GM19438 (cell line): ENCODE results near the gene NAA50.

Source experiments
- ATAC-seq: cut with Tn5 transposase; IDR thresholded peaks from one replicate; pipeline ENCODE4 v1.9.1; 2021; ENCODE audit warnings: low read depth; ENCODE audit not compliant: unreplicated experiment

The NAA50 gene

GRCh38 chr3:113743006-113743630 is 2.9 kb downstream of the NAA50 start:
- ATAC-seq: no peak

- ATAC-seq: no peak
These were observed 4.4 kb downstream of the NAA50 start for GRCh38 chr3:113741620-113742019.

GRCh38 chr3:113741086-113741485 is 5.0 kb downstream of the NAA50 start:
- ATAC-seq: no peak

- peak; percentile 52 for ATAC-seq
These were observed 9.4 kb downstream of the NAA50 start for GRCh38 chr3:113736548-113737089.

- ATAC-seq: no peak
These were observed 14.4 kb downstream of the NAA50 start for GRCh38 chr3:113731694-113732093.

GRCh38 chr3:113730550-113730949 is 15.5 kb downstream of the NAA50 start:
- ATAC-seq: no peak

GRCh38 chr3:113728661-113729060 is 17.4 kb downstream of the NAA50 start:
- no peak for ATAC-seq

GRCh38 chr3:113721636-113722035 is 24.4 kb downstream of the NAA50 start:
- no peak for ATAC-seq

GRCh38 chr3:113719758-113720157 is 26.3 kb downstream of the NAA50 start:
- no peak for ATAC-seq

- no peak for ATAC-seq
These were observed 26.8 kb downstream of the NAA50 start for GRCh38 chr3:113719294-113719693.

- ATAC-seq: no peak
These were observed 28.2 kb downstream of the NAA50 start for GRCh38 chr3:113717818-113718217.

GRCh38 chr3:113717308-113717707 is 28.7 kb downstream of the NAA50 start:
- no peak for ATAC-seq

GRCh38 chr3:113714702-113715101 is 31.3 kb downstream of the NAA50 start:
- no peak for ATAC-seq

GRCh38 chr3:113712129-113712528 is 33.9 kb downstream of the NAA50 start:
- ATAC-seq: no peak

- ATAC-seq: no peak
These were observed 38.2 kb downstream of the NAA50 start for GRCh38 chr3:113707835-113708234.

- ATAC-seq: no peak
These were observed 47.1 kb downstream of the NAA50 start for GRCh38 chr3:113698956-113699355.

GRCh38 chr3:113698213-113698742 is 47.8 kb downstream of the NAA50 start:
- no peak for ATAC-seq

- ATAC-seq: no peak
These were observed 48.5 kb downstream of the NAA50 start for GRCh38 chr3:113697500-113698090.

GRCh38 chr3:113696658-113697499 is 49.2 kb downstream of the NAA50 start:
- ATAC-seq: peak; percentile 92

GRCh38 chr3:113695786-113696645 is 50.0 kb downstream of the NAA50 start, which contains the start of gene USF3:
TSS of gene USF3 (minus strand) at chr3:113696642. CDS start at chr3:113674878, 21,764 bp downstream.
- ATAC-seq: peak; percentile 59
